Cortex of kidney (tissue), 1 donor: ENCODE results near the gene ITPK1.

Experiments
- DNase-seq: peaks from one replicate; lab custom pipeline; 2025; lab: John Stamatoyannopoulos, UW

Gene ITPK1

DNA sequence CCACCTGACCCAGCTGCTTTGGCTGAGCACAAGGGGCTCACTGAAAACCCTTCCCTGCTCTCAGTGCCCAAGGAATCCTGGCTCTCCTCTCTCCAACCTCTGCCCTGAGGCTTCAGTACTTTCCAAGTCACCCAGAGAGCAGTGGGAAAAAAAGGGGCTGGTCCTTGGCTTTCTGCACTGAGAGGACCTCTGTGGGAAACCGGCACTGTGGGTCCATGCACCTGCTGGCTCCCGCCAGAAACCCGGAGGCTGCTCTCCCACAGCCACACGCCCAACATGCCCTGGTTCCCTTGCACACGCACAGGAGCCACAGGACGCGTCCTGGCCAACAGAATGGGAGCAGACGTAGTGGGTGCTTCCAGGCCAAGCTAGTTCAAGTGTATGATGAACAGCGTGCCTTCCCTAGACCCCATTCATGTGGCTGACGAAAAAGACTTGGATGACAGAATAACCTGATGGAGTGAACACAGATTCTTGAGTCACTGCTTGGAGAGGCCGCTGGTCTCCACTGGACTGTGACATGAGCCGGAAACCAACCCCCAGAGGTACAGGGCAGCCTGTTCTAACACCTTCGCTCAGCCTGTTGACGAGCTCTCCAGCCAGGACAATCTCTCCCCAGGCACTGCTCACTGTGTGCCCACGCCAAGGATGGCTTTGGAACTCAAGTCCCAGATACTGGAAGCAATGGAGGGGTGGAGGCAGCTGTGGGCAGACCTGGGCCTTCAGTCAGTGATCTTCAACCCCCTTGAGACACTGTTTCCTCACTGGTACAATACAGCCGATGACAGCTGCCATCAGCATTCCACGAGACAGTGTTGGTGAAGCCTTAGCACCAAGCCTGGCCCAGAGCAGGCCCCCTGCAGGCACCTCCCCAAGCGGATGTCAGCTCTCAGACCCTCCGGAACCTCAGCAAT is 87.7 kb downstream of the ITPK1 start:
- no peak for DNase-seq

- no peak for DNase-seq
Measured at GRCh38 chr14:93026339-93026738, 89.4 kb downstream of the ITPK1 start.

GRCh38 chr14:93025055-93025454 is 90.7 kb downstream of the ITPK1 start:
- no peak for DNase-seq

GRCh38 chr14:93024493-93024892 is 91.2 kb downstream of the ITPK1 start:
- DNase-seq, result no peak

GRCh38 chr14:93023802-93024434 is 91.8 kb downstream of the ITPK1 start:
- DNase-seq, result no peak

DNA sequence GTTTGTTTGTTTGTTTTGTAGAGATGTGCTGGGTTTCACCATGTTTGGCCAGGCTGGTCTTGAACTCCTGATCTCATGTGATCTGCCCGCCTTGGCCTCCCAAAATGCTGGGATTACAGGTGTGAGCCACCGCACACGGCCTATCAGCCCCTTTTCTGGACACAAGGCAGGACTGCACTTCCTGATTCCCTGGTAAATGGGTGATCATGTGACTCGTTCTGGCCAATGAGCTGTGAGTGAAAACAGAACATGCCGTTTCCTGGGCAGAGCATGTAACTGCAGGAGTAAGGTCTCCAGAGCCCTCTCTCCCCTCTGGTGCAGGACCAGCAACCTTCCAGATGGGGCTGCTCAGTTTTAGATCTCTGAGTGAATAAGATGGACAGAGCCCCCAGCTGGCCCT is 92.7 kb downstream of the ITPK1 start:
- DNase-seq, result no peak

DNA sequence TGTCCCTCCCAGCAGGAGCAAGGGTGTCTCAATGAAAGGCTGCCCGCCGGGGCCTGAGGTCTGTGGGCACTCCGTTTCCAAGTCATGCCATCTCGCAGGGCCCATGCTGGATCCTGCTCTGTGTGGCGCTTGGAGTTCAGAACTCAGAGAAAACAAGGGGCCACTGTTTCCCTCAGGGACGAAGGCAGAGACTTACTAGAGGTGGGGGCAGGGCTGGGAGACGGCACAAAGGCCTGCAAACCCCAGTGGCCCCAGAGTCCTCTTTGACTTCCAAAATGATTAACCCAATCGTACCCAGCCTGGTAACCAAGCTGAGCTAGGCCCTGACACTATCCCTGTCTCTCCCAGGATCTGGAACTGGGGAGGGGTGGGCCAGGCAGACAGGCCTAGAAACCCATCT is 95.8 kb downstream of the ITPK1 start:
- DNase-seq, result no peak

DNA sequence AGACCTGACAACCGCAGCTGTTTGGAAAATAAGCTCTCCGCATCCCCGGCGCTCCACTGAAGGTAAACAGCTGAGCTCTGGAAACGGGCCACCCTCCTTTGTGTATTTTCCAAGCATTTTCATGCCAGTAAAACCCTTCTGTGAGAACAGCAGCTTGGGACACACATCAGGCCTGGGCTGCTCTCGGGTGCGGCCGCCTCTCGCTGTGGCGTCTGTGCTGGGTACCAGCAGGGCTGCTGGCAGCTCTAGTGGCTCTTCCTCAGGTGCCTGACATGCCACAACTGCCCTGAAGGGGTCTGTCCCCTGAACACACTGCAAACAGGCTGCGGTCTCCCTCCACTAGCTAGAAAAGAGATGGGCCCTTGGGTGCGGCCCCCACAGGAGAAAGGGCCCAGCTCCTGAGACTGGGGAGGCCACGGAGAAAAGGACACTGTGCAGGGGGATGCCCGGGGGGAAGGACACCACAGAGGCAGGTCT is 96.3 kb downstream of the ITPK1 start:
- no peak for DNase-seq

- no peak for DNase-seq
Measured at GRCh38 chr14:93018366-93018765, 97.4 kb downstream of the ITPK1 start.

DNA sequence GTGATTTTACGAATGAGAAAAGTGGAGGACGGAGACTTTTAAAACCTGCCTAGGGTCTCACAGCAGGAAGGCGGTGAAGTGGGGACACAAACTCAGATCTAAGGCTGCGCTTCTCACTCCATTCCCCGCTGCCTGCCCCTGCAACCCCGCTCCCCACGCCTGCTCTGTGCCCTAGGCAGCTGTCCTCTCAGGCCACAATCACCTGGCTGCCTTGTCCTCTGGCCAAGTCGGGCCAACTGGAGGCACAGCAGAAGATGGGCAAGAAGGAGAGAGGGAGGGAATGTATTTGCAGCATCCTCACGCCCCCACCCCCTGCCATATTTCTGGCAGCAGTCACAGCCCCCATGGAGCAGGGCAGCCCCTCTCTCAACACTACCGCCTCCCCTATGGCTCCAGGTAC is 97.8 kb downstream of the ITPK1 start:
- DNase-seq, result no peak

- no peak for DNase-seq
Measured at GRCh38 chr14:93017301-93017797, 98.4 kb downstream of the ITPK1 start.

- DNase-seq, result no peak
Measured at GRCh38 chr14:93016275-93016845, 99.4 kb downstream of the ITPK1 start.

DNA sequence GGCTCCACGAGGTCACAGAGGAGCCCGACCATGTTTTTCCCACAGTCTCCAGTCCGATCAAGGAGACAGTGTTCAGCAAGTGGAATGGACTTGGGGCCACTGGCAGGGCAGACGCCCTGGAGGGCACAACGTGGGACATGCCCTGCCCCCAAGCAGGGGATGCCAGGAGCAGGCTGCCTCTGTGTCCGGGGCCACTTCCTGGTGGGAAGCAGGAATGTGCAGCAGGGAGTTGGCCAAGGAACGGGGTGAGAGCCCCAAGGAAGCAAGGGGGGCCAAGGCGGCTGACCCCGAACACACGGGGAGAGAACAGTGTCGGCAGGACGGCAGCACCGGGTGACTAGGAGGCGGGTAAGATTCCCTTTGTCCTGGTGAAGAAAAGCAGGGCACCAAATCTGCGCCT is 100.2 kb downstream of the ITPK1 start:
- DNase-seq, result no peak

DNA sequence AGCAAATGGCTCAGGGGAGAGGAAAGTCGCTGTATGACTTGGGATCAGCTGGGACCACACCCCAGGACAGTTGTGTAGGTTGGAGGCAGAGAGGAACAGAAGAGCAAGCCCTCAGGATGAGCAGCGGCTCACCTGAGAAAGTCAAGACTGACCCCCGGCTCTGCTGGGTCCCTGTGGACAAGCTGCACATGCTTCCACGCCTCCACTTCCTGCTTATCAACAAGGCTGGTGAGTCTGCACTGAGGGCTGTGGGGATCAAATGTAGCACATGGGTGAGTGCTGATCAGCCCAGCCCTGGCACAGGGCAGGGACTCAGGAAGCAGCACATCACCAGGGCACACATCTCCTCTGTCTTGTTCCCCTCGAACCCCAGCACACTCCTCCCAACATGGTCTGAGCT is 100.7 kb downstream of the ITPK1 start:
- DNase-seq, result no peak

- no peak for DNase-seq
Measured at GRCh38 chr14:93014058-93015023, 101.4 kb downstream of the ITPK1 start.

GRCh38 chr14:93012951-93013719 is 102.6 kb downstream of the ITPK1 start:
- no peak for DNase-seq

DNA sequence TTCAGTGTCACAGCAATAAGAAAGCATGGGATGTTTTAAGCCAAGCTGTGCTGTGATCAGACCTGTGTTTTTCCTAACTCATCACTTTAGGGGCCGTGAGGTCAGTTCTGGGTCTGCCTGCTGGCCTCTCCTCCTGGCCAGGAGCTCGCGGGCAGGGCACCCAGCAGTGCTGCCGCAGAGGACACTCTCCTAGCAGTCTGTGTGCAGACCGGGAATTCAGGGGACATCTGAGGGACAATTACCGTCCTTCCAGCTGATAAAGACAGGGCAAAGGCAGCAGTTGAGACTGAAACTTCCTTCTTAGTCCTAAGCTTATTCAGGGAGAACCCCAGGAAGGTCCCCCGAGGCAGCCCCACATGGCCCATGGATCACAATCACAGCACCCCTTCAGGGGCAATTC is 103.2 kb downstream of the ITPK1 start:
- no peak for DNase-seq

GRCh38 chr14:93011650-93012325 is 103.9 kb downstream of the ITPK1 start:
- no peak for DNase-seq

DNA sequence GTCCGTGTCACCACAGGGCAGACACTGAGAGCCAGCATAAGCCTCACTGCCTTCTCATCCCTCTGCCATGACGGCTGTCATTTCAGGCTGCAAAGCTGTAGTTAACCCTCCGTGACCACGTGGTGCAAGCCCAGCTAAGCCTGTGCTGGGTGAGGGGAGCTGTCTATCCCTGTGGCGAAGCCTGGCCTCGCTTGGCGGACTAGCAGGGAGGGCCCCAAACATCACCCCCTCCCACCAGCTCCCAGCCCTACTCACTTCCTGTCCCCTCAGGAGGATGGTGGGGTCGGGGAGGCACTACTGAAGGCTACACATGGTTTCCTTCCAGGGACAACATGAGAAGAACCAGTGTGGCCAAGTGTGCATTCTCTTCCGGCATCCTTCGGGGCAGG is 104.6 kb downstream of the ITPK1 start:
- DNase-seq, result no peak

GRCh38 chr14:93010522-93011140 is 105.1 kb downstream of the ITPK1 start:
- no peak for DNase-seq
